Amygdala (tissue), 56 donors: ENCODE measurements around the gene HMCN1.
A peak's percentile ranks its signal among the peaks of the same experiment; 100 is the strongest.

ENCODE experiments used
- DNase-seq, 56 donors: peaks; one replicate each; lab custom pipeline; 2025; lab: John Stamatoyannopoulos, UW

The HMCN1 gene

GRCh38 chr1:185733818-185734735 is at the start of gene HMCN1:
HMCN1 (plus strand) TSS chr1:185734391; CDS start chr1:185734780, 389 bp downstream.
- peak in 30 of 56 donors; percentile 1 to 54 (median 14) for DNase-seq

GRCh38 chr1:185686821-185687778 is 47.1 kb upstream of the HMCN1 start:
- DNase-seq, result no peak

- no peak for DNase-seq
These were observed 43.7 kb upstream of the HMCN1 start for GRCh38 chr1:185690527-185690926.

- no peak for DNase-seq
These were observed 40.5 kb upstream of the HMCN1 start for GRCh38 chr1:185693654-185694053.

- DNase-seq, result peak in 1 of 56 donors; percentile 14
These were observed 40.1 kb upstream of the HMCN1 start for GRCh38 chr1:185694081-185694480.

- DNase-seq, result no peak
These were observed 38.9 kb upstream of the HMCN1 start for GRCh38 chr1:185695299-185695698.

- no peak for DNase-seq
These were observed 37.6 kb upstream of the HMCN1 start for GRCh38 chr1:185696422-185697150.

- DNase-seq, result no peak
These were observed 34.3 kb upstream of the HMCN1 start for GRCh38 chr1:185699874-185700273.

- DNase-seq, result no peak
These were observed 32.5 kb upstream of the HMCN1 start for GRCh38 chr1:185701650-185702049.

GRCh38 chr1:185704181-185704580 is 30.0 kb upstream of the HMCN1 start:
- no peak for DNase-seq

- DNase-seq, result no peak
These were observed 18.1 kb upstream of the HMCN1 start for GRCh38 chr1:185716095-185716494.

GRCh38 chr1:185719021-185719420 is 15.2 kb upstream of the HMCN1 start:
- no peak for DNase-seq

GRCh38 chr1:185720633-185721272 is 13.4 kb upstream of the HMCN1 start:
- DNase-seq, result no peak

- no peak for DNase-seq
These were observed 12.6 kb upstream of the HMCN1 start for GRCh38 chr1:185721553-185721952.

- no peak for DNase-seq
These were observed 12.1 kb upstream of the HMCN1 start for GRCh38 chr1:185722098-185722497.

GRCh38 chr1:185727726-185728125 is 6.5 kb upstream of the HMCN1 start:
- DNase-seq, result no peak

- no peak for DNase-seq
These were observed 2.7 kb upstream of the HMCN1 start for GRCh38 chr1:185731446-185731845.

- no peak for DNase-seq
These were observed 1.2 kb upstream of the HMCN1 start for GRCh38 chr1:185732951-185733350.

- DNase-seq, result no peak
These were observed 924 bp downstream of the HMCN1 start for GRCh38 chr1:185734929-185735700.
